ENCODE data around the gene PIGC. TPM values are rescaled to one million over a fixed set of nuclear protein-coding genes. Genes with fewer than 3 reads are reported as not detected.
"Not testable (repeated sequence)": the region's sequence is repeated elsewhere in the genome, so short reads cannot be mapped to it uniquely, and the experiment has no call there.

PIGC gene
- total RNA-seq, 2 experiments from 2014 or later, result 16.6 to 17.4 TPM

GRCh38 chr1:172447641-172448040 is 3.8 kb upstream of the PIGC start:
- Mint-ChIP-seq H3K27ac (no peak overlapping the region), H3K4me3 (no peak overlapping the region), H3K9me3 (no peaks in the 10 kb centered on the region), H3K36me3 (no peaks in the 10 kb centered on the region), H3K4me1 (ENCODE audit: low read depth) (peaks cover 41% of the 10 kb centered on the region), H3K27me3 (no peaks in the 10 kb centered on the region)
- intact Hi-C loops (cut with micrococcal nuclease), result loop anchor here (10.0 kb wide), 1 partner anchor 663 kb away; the partner anchor contains the start of gene METTL13
- POLR2A ChIA-PET, result no interaction called here
- CTCF ChIA-PET, result no interaction called here
- no peak for DNase-seq

DNA sequence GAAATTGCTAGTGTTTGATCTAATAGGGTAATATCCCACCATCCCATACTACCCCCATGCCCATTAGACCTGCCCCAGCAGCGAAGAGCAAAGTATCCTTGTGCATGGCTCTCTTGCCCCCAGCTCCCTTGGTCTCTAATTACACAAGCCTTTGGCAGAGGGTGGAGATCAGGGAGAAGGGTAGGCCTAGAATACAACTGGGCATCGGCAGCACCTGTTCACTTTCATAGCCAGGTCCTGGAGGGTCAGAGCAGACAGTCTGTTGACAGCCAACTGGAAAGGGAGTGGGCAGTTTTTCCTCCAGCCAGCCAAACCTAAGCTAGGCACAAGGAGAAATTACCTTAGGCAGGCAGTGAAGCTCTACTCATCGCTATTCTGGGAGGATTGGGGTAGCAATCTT is 2.7 kb upstream of the PIGC start:
- peaks cover 49% of the 10 kb centered on the region for H3K4me1 Mint-ChIP-seq (ENCODE audit: low read depth)
- DNase-seq, result no peak
- POLR2A ChIA-PET, result no interaction called here
- H3K4me3 Mint-ChIP-seq, result no peak overlapping the region
- no peaks in the 10 kb centered on the region for H3K27me3 Mint-ChIP-seq
- H3K9me3 Mint-ChIP-seq, result no peaks in the 10 kb centered on the region
- CTCF ChIA-PET, result interaction anchor here (1.0 to 1.2 kb wide), 2 partner anchors 17 to 273 kb away, joined by 3 to 4 read pairs; no protein-coding TSS in a partner anchor
- intact Hi-C loops (cut with micrococcal nuclease), result loop anchor here (10.0 kb wide), 1 partner anchor 662 kb away; the partner anchor contains the start of gene METTL13
- H3K36me3 Mint-ChIP-seq, result peaks cover 11% of the 10 kb centered on the region
- H3K27ac Mint-ChIP-seq, result no peak overlapping the region

DNA sequence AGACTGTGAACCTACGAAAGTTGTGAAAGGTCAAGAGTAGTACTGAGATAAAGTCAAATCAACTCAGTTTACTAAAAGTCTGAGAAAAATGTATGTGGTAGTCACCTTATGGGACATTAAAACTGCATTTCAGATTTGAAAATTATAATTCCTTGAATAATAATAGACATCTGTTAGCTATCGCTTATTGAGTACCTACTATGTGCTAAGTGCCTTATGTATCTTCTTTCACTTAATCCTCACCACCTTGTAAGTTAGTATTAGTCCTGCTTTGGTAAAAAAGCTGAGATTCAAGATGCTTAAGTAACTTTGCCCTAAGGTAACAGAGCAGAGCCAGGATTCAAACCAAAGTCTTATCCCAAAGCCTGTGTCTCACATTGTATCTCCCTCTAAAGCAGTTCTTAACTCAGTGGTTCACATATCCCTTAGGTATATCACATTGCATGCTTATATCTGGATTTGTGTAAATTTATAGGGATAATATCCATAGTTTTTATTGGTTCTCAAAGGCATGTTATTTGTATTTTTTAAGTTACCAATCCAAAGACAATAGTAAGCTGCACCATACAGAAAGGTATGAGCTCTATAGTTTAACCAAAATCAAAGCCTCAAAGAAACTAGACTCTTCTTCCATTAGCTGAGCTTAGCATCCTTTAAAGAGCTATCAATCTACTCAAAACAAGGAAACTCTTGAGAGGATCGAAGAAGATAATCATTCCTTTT is 865 bp downstream of the PIGC start:
- Mint-ChIP-seq H3K27me3 (no peaks in the 10 kb centered on the region), H3K36me3 (peaks cover 11% of the 10 kb centered on the region), H3K4me1 (ENCODE audit: low read depth) (peaks cover 36% of the 10 kb centered on the region), H3K27ac (peak overlapping the region; percentile 83), H3K4me3 (peak overlapping the region; percentile 87), H3K9me3 (no peaks in the 10 kb centered on the region)
- ChIA-PET CTCF (interaction anchor here (0.7 to 2.5 kb wide), 20 partner anchors 11 to 440 kb away, joined by 3 to 18 read pairs (median 5); no protein-coding TSS in a partner anchor), POLR2A (no interaction called here)
- intact Hi-C loops (cut with micrococcal nuclease), result loop anchor here (10.0 kb wide), 1 partner anchor 658 kb away; the partner anchor contains the start of gene METTL13
- DNase-seq, result no peak

DNA sequence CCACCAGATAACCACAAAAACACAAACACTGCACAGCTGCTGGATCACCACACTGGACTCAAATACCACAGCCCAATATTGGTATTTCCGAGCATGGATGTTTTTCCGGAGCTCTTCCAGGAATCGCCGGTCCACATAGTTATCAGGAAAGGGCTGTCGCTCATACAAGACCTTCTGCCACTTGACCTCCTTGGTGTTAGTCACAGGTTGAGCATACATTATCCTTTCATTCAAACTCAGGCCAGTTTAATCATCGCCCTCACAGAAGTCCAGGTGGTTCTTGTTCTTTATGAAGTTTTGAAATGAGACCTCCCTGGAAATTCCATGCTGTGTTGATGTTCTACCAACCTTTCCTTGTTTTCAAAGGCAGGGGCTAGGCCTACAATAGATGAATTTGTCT is 1.5 kb downstream of the PIGC start:
- Mint-ChIP-seq H3K4me3 (no peak overlapping the region), H3K4me1 (ENCODE audit: low read depth) (peaks cover 36% of the 10 kb centered on the region), H3K27ac (no peak overlapping the region), H3K27me3 (no peaks in the 10 kb centered on the region), H3K9me3 (no peaks in the 10 kb centered on the region), H3K36me3 (peaks cover 11% of the 10 kb centered on the region)
- CTCF ChIA-PET, result interaction anchor here (1.0 to 2.5 kb wide), 7 partner anchors 11 to 440 kb away, joined by 4 to 13 read pairs (median 5); no protein-coding TSS in a partner anchor
- DNase-seq, result no peak
- intact Hi-C loops (cut with micrococcal nuclease), result loop anchor here (10.0 kb wide), 1 partner anchor 658 kb away; the partner anchor contains the start of gene METTL13
- POLR2A ChIA-PET, result no interaction called here

- Mint-ChIP-seq H3K4me1 (ENCODE audit: low read depth) (peaks cover 30% of the 10 kb centered on the region), H3K36me3 (peaks cover 19% of the 10 kb centered on the region), H3K9me3 (peaks cover 18% of the 10 kb centered on the region)
- DNase-seq; H3K27ac Mint-ChIP-seq; intact Hi-C loops (cut with micrococcal nuclease); H3K27me3 Mint-ChIP-seq; POLR2A ChIA-PET; H3K4me3 Mint-ChIP-seq: not testable (repeated sequence)
- CTCF ChIA-PET, result interaction anchor here (1.7 kb wide), 1 partner anchor 435 kb away, joined by 4 read pairs; no protein-coding TSS in a partner anchor
Measured at GRCh38 chr1:172437183-172437582, 6.7 kb downstream of the PIGC start.

GRCh38 chr1:172431721-172432192 is 12.1 kb downstream of the PIGC start:
- Mint-ChIP-seq H3K27ac (no peak overlapping the region), H3K9me3 (peaks cover 15% of the 10 kb centered on the region), H3K4me3 (no peak overlapping the region), H3K27me3 (no peaks in the 10 kb centered on the region), H3K4me1 (ENCODE audit: low read depth) (peaks cover 33% of the 10 kb centered on the region), H3K36me3 (peaks cover 10% of the 10 kb centered on the region)
- DNase-seq, result peak; percentile 34
- ChIA-PET CTCF (interaction anchor here (0.9 to 2.1 kb wide), 3 partner anchors 9 to 12 kb away, joined by 3 to 13 read pairs (median 4); partner anchors contain the start of gene PIGC), POLR2A (interaction anchor here (1.2 kb wide), 1 partner anchor 158 kb away, joined by 3 read pairs; no protein-coding TSS in a partner anchor)
- intact Hi-C loops (cut with micrococcal nuclease), result no loop called here

- DNase-seq, result no peak
- POLR2A ChIA-PET, result interaction anchor here (1.2 kb wide), 1 partner anchor 157 kb away, joined by 3 read pairs; no protein-coding TSS in a partner anchor
- Mint-ChIP-seq H3K27me3 (no peaks in the 10 kb centered on the region), H3K36me3 (peaks cover 10% of the 10 kb centered on the region), H3K4me3 (no peak overlapping the region), H3K9me3 (peaks cover 14% of the 10 kb centered on the region), H3K27ac (peak overlapping the region; percentile 55), H3K4me1 (ENCODE audit: low read depth) (peaks cover 33% of the 10 kb centered on the region)
- intact Hi-C loops (cut with micrococcal nuclease), result no loop called here
- CTCF ChIA-PET, result interaction anchor here (0.8 to 2.1 kb wide), 3 partner anchors 10 to 429 kb away, joined by 3 to 13 read pairs (median 3); partner anchors contain the start of gene PIGC
Measured at GRCh38 chr1:172431204-172431603, 12.7 kb downstream of the PIGC start.

DNA sequence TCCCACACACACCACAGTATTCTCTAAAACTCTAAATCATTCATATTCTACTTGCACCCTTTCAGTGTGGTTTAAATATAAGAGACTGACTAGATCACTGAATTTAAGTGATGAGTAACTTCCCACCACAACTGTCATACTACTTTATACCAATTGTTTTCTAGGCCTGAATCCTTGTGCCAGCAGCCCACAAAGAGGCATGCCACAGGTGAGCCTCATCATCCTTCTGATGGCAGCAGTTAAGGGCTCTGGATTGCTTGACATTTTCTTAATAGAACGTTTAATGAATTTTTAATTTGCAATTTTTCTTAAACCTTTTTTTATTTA is 13.8 kb downstream of the PIGC start:
- peaks cover 5% of the 10 kb centered on the region for H3K36me3 Mint-ChIP-seq
- H3K4me3 Mint-ChIP-seq, result no peak overlapping the region
- POLR2A ChIA-PET, result no interaction called here
- H3K4me1 Mint-ChIP-seq (ENCODE audit: low read depth), result peaks cover 33% of the 10 kb centered on the region
- DNase-seq, result no peak
- no peak overlapping the region for H3K27ac Mint-ChIP-seq
- no peaks in the 10 kb centered on the region for H3K27me3 Mint-ChIP-seq
- CTCF ChIA-PET, result interaction anchor here (0.6 to 3.0 kb wide), 18 partner anchors 10 to 427 kb away, joined by 3 to 40 read pairs (median 3); partner anchors contain the start of gene PIGC
- intact Hi-C loops (cut with micrococcal nuclease), result no loop called here
- peaks cover 5% of the 10 kb centered on the region for H3K9me3 Mint-ChIP-seq

GRCh38 chr1:172429331-172430127 is 14.3 kb downstream of the PIGC start:
- H3K36me3 Mint-ChIP-seq, result peaks cover 5% of the 10 kb centered on the region
- H3K27ac Mint-ChIP-seq, result no peak overlapping the region
- H3K9me3 Mint-ChIP-seq, result peaks cover 5% of the 10 kb centered on the region
- no peak overlapping the region for H3K4me3 Mint-ChIP-seq
- intact Hi-C loops (cut with micrococcal nuclease), result loop anchor here (1.0 to 5.0 kb wide), 4 partner anchors 15 to 782 kb away; partner anchors contain the start of gene PIGC
- DNase-seq, result peak; percentile 50
- CTCF ChIA-PET, result interaction anchor here (0.6 to 3.0 kb wide), 20 partner anchors 11 to 444 kb away, joined by 3 to 40 read pairs (median 3); partner anchors contain the start of gene PIGC
- H3K27me3 Mint-ChIP-seq, result no peaks in the 10 kb centered on the region
- POLR2A ChIA-PET, result interaction anchor here (0.6 to 1.1 kb wide), 2 partner anchors 24 to 91 kb away, joined by 3 read pairs; no protein-coding TSS in a partner anchor
- H3K4me1 Mint-ChIP-seq (ENCODE audit: low read depth), result peaks cover 33% of the 10 kb centered on the region

DNA sequence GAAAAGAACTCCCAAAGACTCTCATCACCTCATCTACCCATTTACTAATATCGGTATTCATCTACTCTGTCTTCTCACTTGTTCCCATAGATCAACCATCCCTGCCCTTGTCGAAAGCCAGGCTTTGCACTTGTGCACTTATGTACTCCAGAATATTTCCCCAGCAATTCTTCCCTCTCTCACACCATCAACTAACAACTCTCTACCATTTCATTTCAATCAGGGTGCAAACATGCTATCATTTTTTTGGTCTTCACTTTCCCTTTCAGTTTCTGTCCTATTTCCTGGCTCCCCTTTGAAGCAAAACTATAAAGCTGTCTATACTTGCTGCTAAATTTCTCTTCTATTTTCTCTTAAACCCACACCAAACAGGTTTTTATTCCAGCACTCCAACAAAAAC is 16.7 kb downstream of the PIGC start:
- intact Hi-C loops (cut with micrococcal nuclease), result loop anchor here (5.0 kb wide), 1 partner anchor 780 kb away; no protein-coding TSS in a partner anchor
- no peak for DNase-seq
- H3K27me3 Mint-ChIP-seq, result no peaks in the 10 kb centered on the region
- peaks cover 22% of the 10 kb centered on the region for H3K4me1 Mint-ChIP-seq (ENCODE audit: low read depth)
- no peaks in the 10 kb centered on the region for H3K9me3 Mint-ChIP-seq
- no peaks in the 10 kb centered on the region for H3K36me3 Mint-ChIP-seq
- POLR2A ChIA-PET, result interaction anchor here (1.4 kb wide), 1 partner anchor 9 kb away, joined by 3 read pairs; no protein-coding TSS in a partner anchor
- CTCF ChIA-PET, result interaction anchor here (1.0 to 3.0 kb wide), 2 partner anchors 16 to 424 kb away, joined by 3 to 40 read pairs; no protein-coding TSS in a partner anchor
- H3K27ac Mint-ChIP-seq, result no peak overlapping the region
- H3K4me3 Mint-ChIP-seq, result no peak overlapping the region

- POLR2A ChIA-PET, result no interaction called here
- CTCF ChIA-PET, result interaction anchor here (1.5 kb wide), 1 partner anchor 20 kb away, joined by 3 read pairs; no protein-coding TSS in a partner anchor
- Mint-ChIP-seq H3K36me3 (no peaks in the 10 kb centered on the region), H3K4me3 (no peak overlapping the region), H3K9me3 (no peaks in the 10 kb centered on the region), H3K27ac (no peak overlapping the region), H3K4me1 (ENCODE audit: low read depth) (peaks cover 8% of the 10 kb centered on the region), H3K27me3 (no peaks in the 10 kb centered on the region)
- DNase-seq, result no peak
- intact Hi-C loops (cut with micrococcal nuclease), result loop anchor here (5.0 kb wide), 1 partner anchor 778 kb away; no protein-coding TSS in a partner anchor
Measured at GRCh38 chr1:172425339-172425738, 18.5 kb downstream of the PIGC start.

Measured in activated CD4-positive, alpha-beta memory T cell treated with anti-CD3 and anti-CD28 coated beads for 36 hours (primary cell).